ENCODE measurements around the gene KCNMB1. TPM values are rescaled to one million over a fixed set of nuclear protein-coding genes. Genes with fewer than 3 reads are reported as not detected.

KCNMB1 gene
- total RNA-seq, 1 donor from 2014 or later: 0.20 TPM

GRCh38 chr5:170368586-170368985 lies 20.6 kb downstream of the KCNMB1 start:
- H3K4me1 Mint-ChIP-seq: no peaks in the 10 kb centered on the region
- DNase-seq (ENCODE audit: low spot score in 2 of 2, unreplicated experiment in 2 of 2): no peak
- no peak overlapping the region for H3K4me3 Mint-ChIP-seq
- no peaks in the 10 kb centered on the region for H3K9me3 Mint-ChIP-seq
- no peak overlapping the region for H3K27ac Mint-ChIP-seq
- peaks cover 9% of the 10 kb centered on the region for H3K27me3 Mint-ChIP-seq (ENCODE audit: low read depth)
- no peak for TF ChIP-seq CTCF (IDR thresholded peaks at IDR 0.05; ENCODE audit: unreplicated experiment)
- no peaks in the 10 kb centered on the region for H3K36me3 Mint-ChIP-seq

- H3K4me3 Mint-ChIP-seq: no peak overlapping the region
- TF ChIP-seq CTCF (IDR thresholded peaks at IDR 0.05; ENCODE audit: unreplicated experiment): no peak
- peaks cover 5% of the 10 kb centered on the region for H3K27me3 Mint-ChIP-seq (ENCODE audit: low read depth)
- no peak overlapping the region for H3K27ac Mint-ChIP-seq
- no peaks in the 10 kb centered on the region for H3K9me3 Mint-ChIP-seq
- DNase-seq (ENCODE audit: low spot score in 2 of 2, unreplicated experiment in 2 of 2): no peak
- no peaks in the 10 kb centered on the region for H3K36me3 Mint-ChIP-seq
- H3K4me1 Mint-ChIP-seq: no peaks in the 10 kb centered on the region
Observed at GRCh38 chr5:170366276-170366675, 22.9 kb downstream of the KCNMB1 start.

- H3K9me3 Mint-ChIP-seq: no peaks in the 10 kb centered on the region
- H3K27ac Mint-ChIP-seq: no peak overlapping the region
- no peak overlapping the region for H3K4me3 Mint-ChIP-seq
- H3K36me3 Mint-ChIP-seq: no peaks in the 10 kb centered on the region
- no peak for TF ChIP-seq CTCF (IDR thresholded peaks at IDR 0.05; ENCODE audit: unreplicated experiment)
- no peaks in the 10 kb centered on the region for H3K4me1 Mint-ChIP-seq
- no peak for DNase-seq (ENCODE audit: low spot score in 2 of 2, unreplicated experiment in 2 of 2)
- peaks cover 5% of the 10 kb centered on the region for H3K27me3 Mint-ChIP-seq (ENCODE audit: low read depth)
Observed at GRCh38 chr5:170365831-170366230, 23.3 kb downstream of the KCNMB1 start.

- DNase-seq (ENCODE audit: low spot score in 2 of 2, unreplicated experiment in 2 of 2): no peak
- no peaks in the 10 kb centered on the region for H3K36me3 Mint-ChIP-seq
- H3K4me1 Mint-ChIP-seq: no peaks in the 10 kb centered on the region
- no peak for TF ChIP-seq CTCF (IDR thresholded peaks at IDR 0.05; ENCODE audit: unreplicated experiment)
- H3K4me3 Mint-ChIP-seq: no peak overlapping the region
- peaks cover 5% of the 10 kb centered on the region for H3K27me3 Mint-ChIP-seq (ENCODE audit: low read depth)
- H3K27ac Mint-ChIP-seq: no peak overlapping the region
- H3K9me3 Mint-ChIP-seq: no peaks in the 10 kb centered on the region
Observed at GRCh38 chr5:170365011-170365410, 24.2 kb downstream of the KCNMB1 start.

- no peaks in the 10 kb centered on the region for H3K9me3 Mint-ChIP-seq
- no peak overlapping the region for H3K4me3 Mint-ChIP-seq
- DNase-seq (ENCODE audit: low spot score in 2 of 2, unreplicated experiment in 2 of 2): no peak
- no peak for TF ChIP-seq CTCF (IDR thresholded peaks at IDR 0.05; ENCODE audit: unreplicated experiment)
- H3K4me1 Mint-ChIP-seq: no peaks in the 10 kb centered on the region
- no peaks in the 10 kb centered on the region for H3K36me3 Mint-ChIP-seq
- peaks cover 4% of the 10 kb centered on the region for H3K27me3 Mint-ChIP-seq (ENCODE audit: low read depth)
- H3K27ac Mint-ChIP-seq: no peak overlapping the region
Observed at GRCh38 chr5:170363671-170364070, 25.5 kb downstream of the KCNMB1 start.

- Mint-ChIP-seq H3K27me3 (ENCODE audit: low read depth) (peaks cover 1% of the 10 kb centered on the region), H3K36me3 (no peaks in the 10 kb centered on the region), H3K4me3 (no peak overlapping the region), H3K27ac (no peak overlapping the region), H3K4me1 (peaks cover 6% of the 10 kb centered on the region), H3K9me3 (no peaks in the 10 kb centered on the region)
- DNase-seq (ENCODE audit: low spot score in 2 of 2, unreplicated experiment in 2 of 2): no peak
- no peak for TF ChIP-seq CTCF (IDR thresholded peaks at IDR 0.05; ENCODE audit: unreplicated experiment)
Observed at GRCh38 chr5:170362656-170363055, 26.5 kb downstream of the KCNMB1 start.

Measured in mesothelial cell of epicardium (in vitro differentiated cells).